C4-2B (cell line): ENCODE data around the gene POU5F1.

Experiments used
- CTCF ChIP-seq: fragments of 450-650 bp; conservative IDR thresholded peaks from 2 replicates; pipeline ENCODE4 v1.5.1; 2017; ENCODE audit warnings: mild to moderate bottlenecking
- ZFX ChIP-seq: fragments of 450-650 bp; IDR thresholded peaks from 2 replicates; pipeline ENCODE4 v1.6.1; 2017

DNA sequence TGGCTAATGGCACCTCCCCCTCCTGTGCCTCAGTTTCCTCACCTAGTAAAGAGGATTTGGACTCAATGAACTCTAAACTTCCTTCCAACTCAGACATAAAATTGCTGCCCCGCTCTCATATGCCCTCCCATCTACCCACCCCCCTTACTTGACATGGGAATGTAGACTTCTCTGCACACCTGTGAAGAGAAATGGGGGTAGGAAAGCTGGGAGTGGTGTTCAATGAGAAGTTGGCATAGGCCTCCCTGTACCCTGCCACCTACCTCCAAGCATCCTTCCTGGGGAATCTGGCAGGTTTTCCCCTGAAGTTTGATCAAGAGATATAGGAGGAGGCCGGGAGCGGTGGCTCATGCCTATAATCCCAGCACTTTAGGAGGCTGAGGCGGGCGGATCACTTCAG, 3.9 kb upstream of the POU5F1 start:
- TF ChIP-seq CTCF: no peak
- no peak for TF ChIP-seq ZFX
